SH-SY5Y (cell line): ENCODE data around the gene HOXA9.

Source experiments
- GATA2 ChIP-seq: IDR thresholded peaks from 2 replicates; pipeline ENCODE4 v1.6.1; 2011; ENCODE audit warnings: mild to moderate bottlenecking, low read depth, low read length
- GATA3 ChIP-seq: IDR thresholded peaks from 2 replicates; pipeline ENCODE4 v1.6.1; 2011; ENCODE audit warnings: low read depth, mild to moderate bottlenecking, low read length, moderate library complexity

- TF ChIP-seq GATA2, result no peak
- no peak for TF ChIP-seq GATA3
These were observed 27.4 kb upstream of the HOXA9 start for GRCh38 chr7:27192546-27193334.
